ENCODE data around the gene COPG1. TPM values are rescaled to one million over a fixed set of nuclear protein-coding genes. Genes with fewer than 3 reads are reported as not detected.

The COPG1 gene
- total and polyA plus RNA-seq, 8 donors = 81.4 to 137 (median 104) TPM

GRCh38 chr3:129304146-129304961, 54.9 kb downstream of the COPG1 start:
- H3K27me3 ChIP-seq = no peaks in the 10 kb centered on the region

GRCh38 chr3:129304962-129305222, 55.5 kb downstream of the COPG1 start:
- FAIRE-seq (no peak), ATAC-seq (peak in 1 of 4 donors; percentile 15), DNase-seq (no peak)
- peak overlapping the region in 3 of 4 donors; percentile 39 to 76 (median 73) for H3K27ac ChIP-seq
- no peak overlapping the region for H3K4me3 ChIP-seq
- intact Hi-C loops (cut with DNase I) = no loop called here
- H3K27me3 ChIP-seq = no peaks in the 10 kb centered on the region
- no peaks in the 10 kb centered on the region for H3K9me3 ChIP-seq
- peaks cover 0 to 5% (median 0%) of the 10 kb centered on the region in 3 donors for H3K4me1 ChIP-seq
- 92 to 100% methylated on average over 1 of the region's 1 CpG for WGBS, 2 donors
- H3K36me3 ChIP-seq = peaks cover 0 to 13% (median 0%) of the 10 kb centered on the region in 3 donors
- TF ChIP-seq, protein P1, sequence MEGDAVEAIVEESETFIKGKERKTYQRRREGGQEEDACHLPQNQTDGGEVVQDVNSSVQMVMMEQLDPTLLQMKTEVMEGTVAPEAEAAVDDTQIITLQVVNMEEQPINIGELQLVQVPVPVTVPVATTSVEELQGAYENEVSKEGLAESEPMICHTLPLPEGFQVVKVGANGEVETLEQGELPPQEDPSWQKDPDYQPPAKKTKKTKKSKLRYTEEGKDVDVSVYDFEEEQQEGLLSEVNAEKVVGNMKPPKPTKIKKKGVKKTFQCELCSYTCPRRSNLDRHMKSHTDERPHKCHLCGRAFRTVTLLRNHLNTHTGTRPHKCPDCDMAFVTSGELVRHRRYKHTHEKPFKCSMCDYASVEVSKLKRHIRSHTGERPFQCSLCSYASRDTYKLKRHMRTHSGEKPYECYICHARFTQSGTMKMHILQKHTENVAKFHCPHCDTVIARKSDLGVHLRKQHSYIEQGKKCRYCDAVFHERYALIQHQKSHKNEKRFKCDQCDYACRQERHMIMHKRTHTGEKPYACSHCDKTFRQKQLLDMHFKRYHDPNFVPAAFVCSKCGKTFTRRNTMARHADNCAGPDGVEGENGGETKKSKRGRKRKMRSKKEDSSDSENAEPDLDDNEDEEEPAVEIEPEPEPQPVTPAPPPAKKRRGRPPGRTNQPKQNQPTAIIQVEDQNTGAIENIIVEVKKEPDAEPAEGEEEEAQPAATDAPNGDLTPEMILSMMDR (IDR thresholded peaks at IDR 0.05) = no peak

More at GRCh38 chr3:129304146-129304961, 54.9 kb downstream of the COPG1 start:
- Histone ChIP-seq H3K4me3 (no peak overlapping the region), H3K9me3 (no peaks in the 10 kb centered on the region), H3K27ac (peak overlapping the region in 1 of 4 donors; percentile 73), H3K36me3 (peaks cover 0 to 13% (median 0%) of the 10 kb centered on the region in 3 donors), H3K4me1 (peaks cover 0 to 5% (median 0%) of the 10 kb centered on the region in 3 donors)
- 77 to 90% methylated on average over 3 of the region's 3 CpGs for WGBS, 2 donors
- intact Hi-C loops (cut with DNase I) = no loop called here
- ATAC-seq = no peak
- TF ChIP-seq, protein P1 (IDR thresholded peaks at IDR 0.05) = no peak
- DNase-seq = no peak
- no peak for FAIRE-seq

GRCh38 chr3:129305592-129306091, 56.2 kb downstream of the COPG1 start:
- no peaks in the 10 kb centered on the region for H3K9me3 ChIP-seq
- TF ChIP-seq, protein P1 (IDR thresholded peaks at IDR 0.05) = no peak
- peak overlapping the region in 2 of 4 donors; percentile 26 to 29 for H3K4me3 ChIP-seq
- peak overlapping the region; percentile 39 to 76 (median 61) for H3K27ac ChIP-seq
- no peaks in the 10 kb centered on the region for H3K27me3 ChIP-seq
- intact Hi-C loops (cut with DNase I) = no loop called here
- DNase-seq = peak; percentile 81 to 89 (median 85)
- peak; percentile 87 to 92 (median 90) for ATAC-seq
- 24 to 51% methylated on average over 26 of the region's 26 CpGs for WGBS, 2 donors
- H3K36me3 ChIP-seq = peaks cover 0 to 13% (median 0%) of the 10 kb centered on the region in 3 donors
- no peak for FAIRE-seq
- H3K4me1 ChIP-seq = peaks cover 0 to 5% (median 0%) of the 10 kb centered on the region in 3 donors

- WGBS, 2 donors = 97 to 100% methylated on average over 3 of the region's 3 CpGs
- TF ChIP-seq, protein P1 (IDR thresholded peaks at IDR 0.05) = no peak
- no peak overlapping the region for H3K4me3 ChIP-seq
- H3K36me3 ChIP-seq = no peaks in the 10 kb centered on the region
- H3K4me1 ChIP-seq = peaks cover 0 to 5% (median 0%) of the 10 kb centered on the region in 3 donors
- intact Hi-C loops (cut with DNase I) = no loop called here
- DNase-seq (no peak), ATAC-seq (no peak), FAIRE-seq (no peak)
- no peaks in the 10 kb centered on the region for H3K9me3 ChIP-seq
- no peak overlapping the region for H3K27ac ChIP-seq
- H3K27me3 ChIP-seq = no peaks in the 10 kb centered on the region
These were observed 59.2 kb downstream of the COPG1 start for GRCh38 chr3:129308636-129309035.
